SU-DHL-6 (cell line): Measurements from ENCODE around the gene SLC25A47.
"Not testable (repeated sequence)": the region's sequence is repeated elsewhere in the genome, so short reads cannot be mapped to it uniquely, and the experiment has no call there.

Source experiments
- H2AFZ ChIP-seq: fragments of 200-600 bp; sonication (generic); 2 replicates; pipeline ENCODE4 v1.6.1; 2014; ENCODE audit warnings: low read depth, mild to moderate bottlenecking, moderate library complexity, mixed read lengths, antibody characterized with exemption, low read length; ENCODE audit not compliant: severe bottlenecking
- H3F3A ChIP-seq: fragments of 200-600 bp; shearing (Covaris generic); 2 replicates; pipeline ENCODE4 v1.6.0; 2016; ENCODE audit warnings: antibody characterized with exemption, mild to moderate bottlenecking; ENCODE audit not compliant: insufficient read depth
- H3K27ac ChIP-seq: fragments of 200-600 bp; sonication (generic); 2 replicates; pipeline ENCODE4 v1.5.1; 2016; ENCODE audit warnings: low read depth, mild to moderate bottlenecking, low read length, moderate library complexity, mixed read lengths
- H3K27me3 ChIP-seq: fragments of 200-600 bp; sonication (generic), shearing (Covaris generic); 2 replicates; pipeline ENCODE4 v1.6.0; 2014; ENCODE audit warnings: mild to moderate bottlenecking, low read length
- H3K36me3 ChIP-seq: fragments of 200-600 bp; sonication (generic); 2 replicates; pipeline ENCODE4 v1.6.1; 2014; ENCODE audit warnings: mild to moderate bottlenecking, low read length, mixed read lengths
- H3K4me2 ChIP-seq: fragments of 300-600, 200-600 bp; shearing (Covaris generic), sonication (generic); 2 replicates; pipeline ENCODE4 v1.6.0; 2014; ENCODE audit warnings: low read length, low read depth, mild to moderate bottlenecking; ENCODE audit not compliant: poor library complexity, severe bottlenecking
- H3K4me3 ChIP-seq: fragments of 200-600 bp; sonication (generic); 2 replicates; pipeline ENCODE4 v1.5.1; 2014; ENCODE audit warnings: antibody characterized with exemption, low read length, mild to moderate bottlenecking, mixed read lengths; ENCODE audit not compliant: insufficient read depth, poor library complexity, severe bottlenecking
- H3K79me2 ChIP-seq: fragments of 200-600 bp; sonication (generic); 2 replicates; pipeline ENCODE4 v1.6.1; 2014; ENCODE audit warnings: mild to moderate bottlenecking, low read length, moderate library complexity; ENCODE audit not compliant: insufficient read depth
- H3K9ac ChIP-seq: fragments of 200-600 bp; sonication (generic); 2 replicates; pipeline ENCODE4 v1.7.0; 2014; ENCODE audit warnings: mild to moderate bottlenecking, low read length
- H3K9me2 ChIP-seq: fragments of 200-600 bp; sonication (generic); replicated peaks from 2 replicates; pipeline ENCODE4 v1.6.1; 2014; ENCODE audit warnings: low read length; ENCODE audit not compliant: insufficient read depth
- H3K9me3 ChIP-seq: fragments of 200-600 bp; sonication (generic); 2 replicates; pipeline ENCODE4 v1.6.1; 2014; ENCODE audit warnings: low read length, mixed read lengths; ENCODE audit not compliant: insufficient read depth
- H4K20me1 ChIP-seq: fragments of 200-600 bp; sonication (generic); 2 replicates; pipeline ENCODE4 v1.6.1; 2014; ENCODE audit warnings: low read depth, mild to moderate bottlenecking, antibody characterized with exemption, low read length, moderate library complexity, mixed read lengths
- CTCF ChIP-seq: fragments of 200-600 bp; sonication (generic); IDR thresholded peaks from one replicate; pipeline ENCODE4 v1.5.1; 2017; ENCODE audit warnings: antibody characterized with exemption, mild to moderate bottlenecking, low read length, moderate library complexity; ENCODE audit not compliant: insufficient read depth, poor library complexity, severe bottlenecking
- EZH2phosphoT487 ChIP-seq: fragments of 200-600 bp; sonication (generic), shearing (Covaris generic); conservative IDR thresholded peaks from 2 replicates; pipeline ENCODE4 v1.6.1; 2018; ENCODE audit warnings: mild to moderate bottlenecking, antibody characterized with exemption, low read length, moderate library complexity, mixed read lengths

SLC25A47 gene

GRCh38 chr14:100282083-100282350, 41.1 kb upstream of the SLC25A47 start:
- no peak overlapping the region for H3K27ac ChIP-seq
- no peaks in the 10 kb centered on the region for H3K9me2 ChIP-seq
- no peak overlapping the region for H2AFZ ChIP-seq
- peaks cover 27% of the 10 kb centered on the region for H3F3A ChIP-seq
- no peaks in the 10 kb centered on the region for H3K9me3 ChIP-seq
- no peak for TF ChIP-seq CTCF
- TF ChIP-seq EZH2phosphoT487: no peak
- H3K9ac ChIP-seq: no peak overlapping the region
- peaks cover 44% of the 10 kb centered on the region for H3K79me2 ChIP-seq
- H3K36me3 ChIP-seq: peaks cover 10% of the 10 kb centered on the region; the same call in 1 of the 2 replicates
- no peaks in the 10 kb centered on the region for H3K27me3 ChIP-seq
- no peak overlapping the region for H3K4me2 ChIP-seq
- no peak overlapping the region for H3K4me3 ChIP-seq
- 0 out of 2 replicates have a peak, but pooled peaks cover 4% of the 10 kb centered on the region for H4K20me1 ChIP-seq

GRCh38 chr14:100282766-100283419, 40.2 kb upstream of the SLC25A47 start:
- H3F3A ChIP-seq: peaks cover 27% of the 10 kb centered on the region
- H3K36me3 ChIP-seq: peaks cover under 1% of the 10 kb centered on the region; the same call in 1 of the 2 replicates
- no peak overlapping the region for H3K4me2 ChIP-seq
- H3K79me2 ChIP-seq: peaks cover 35% of the 10 kb centered on the region; the same call in 1 of the 2 replicates
- H3K9me3 ChIP-seq: no peaks in the 10 kb centered on the region
- no peaks in the 10 kb centered on the region for H3K27me3 ChIP-seq
- H3K9ac ChIP-seq: no peak overlapping the region
- no peaks in the 10 kb centered on the region for H3K9me2 ChIP-seq
- no peaks in the 10 kb centered on the region for H4K20me1 ChIP-seq
- no peak for TF ChIP-seq EZH2phosphoT487
- no peak for TF ChIP-seq CTCF
- no peak overlapping the region for H2AFZ ChIP-seq
- H3K27ac ChIP-seq: no peak overlapping the region
- H3K4me3 ChIP-seq: no peak overlapping the region

- Histone ChIP-seq H3K79me2 (peaks cover 30% of the 10 kb centered on the region; the same call in 1 of the 2 replicates), H3F3A (peaks cover 27% of the 10 kb centered on the region)
- H3K36me3 ChIP-seq, H3K9me2 ChIP-seq, H4K20me1 ChIP-seq, H3K27me3 ChIP-seq, H2AFZ ChIP-seq, H3K9ac ChIP-seq, H3K4me3 ChIP-seq, H3K4me2 ChIP-seq, H3K27ac ChIP-seq, H3K9me3 ChIP-seq: not testable (repeated sequence)
Measured at GRCh38 chr14:100283436-100283835, 39.7 kb upstream of the SLC25A47 start.

- no peak overlapping the region for H3K4me3 ChIP-seq
- H3K9me2 ChIP-seq: no peaks in the 10 kb centered on the region
- TF ChIP-seq CTCF: no peak
- TF ChIP-seq EZH2phosphoT487: no peak
- H3K27ac ChIP-seq: no peak overlapping the region
- no peak overlapping the region for H2AFZ ChIP-seq
- peak overlapping the region; percentile 83; the same call in 1 of the 2 replicates for H3K9ac ChIP-seq
- peaks cover 22% of the 10 kb centered on the region; the same call in 1 of the 2 replicates for H3K79me2 ChIP-seq
- H3F3A ChIP-seq: peaks cover 27% of the 10 kb centered on the region
- H3K4me2 ChIP-seq: peak overlapping the region; percentile 74
- H3K9me3 ChIP-seq: no peaks in the 10 kb centered on the region
- H3K36me3 ChIP-seq: no peaks in the 10 kb centered on the region
- H3K27me3 ChIP-seq: no peaks in the 10 kb centered on the region
- no peaks in the 10 kb centered on the region for H4K20me1 ChIP-seq
Measured at GRCh38 chr14:100283984-100284881, 38.9 kb upstream of the SLC25A47 start.
